CD4-positive, alpha-beta T cell treated with Interleukin-15 for 4 hours (primary cell): Measurements from ENCODE around the gene MACC1.
A peak's percentile ranks its signal among the peaks of the same experiment; 100 is the strongest.

ENCODE experiments used
- DNase-seq: peaks from one replicate; pipeline ENCODE4 v3.0.0-alpha.2; 2020; ENCODE audit warnings: low spot score

Gene MACC1

GRCh38 chr7:20229646-20230500, 12.7 kb upstream of the MACC1 start:
- no peak for DNase-seq

- no peak for DNase-seq
Observed at GRCh38 chr7:20229081-20229480, 11.9 kb upstream of the MACC1 start.

- no peak for DNase-seq
Observed at GRCh38 chr7:20228654-20229053, 11.5 kb upstream of the MACC1 start.

- no peak for DNase-seq
Observed at GRCh38 chr7:20227291-20227795, 10.2 kb upstream of the MACC1 start.

- DNase-seq: no peak
Observed at GRCh38 chr7:20226860-20227259, 9.7 kb upstream of the MACC1 start.

GRCh38 chr7:20225384-20225783, 8.2 kb upstream of the MACC1 start:
- no peak for DNase-seq

GRCh38 chr7:20224025-20224424, 6.8 kb upstream of the MACC1 start:
- no peak for DNase-seq

- DNase-seq: no peak
Observed at GRCh38 chr7:20223356-20223755, 6.2 kb upstream of the MACC1 start.

GRCh38 chr7:20222219-20222828, 5.1 kb upstream of the MACC1 start:
- no peak for DNase-seq

GRCh38 chr7:20220921-20221547, 3.9 kb upstream of the MACC1 start:
- DNase-seq: no peak

- DNase-seq: no peak
Observed at GRCh38 chr7:20220293-20220761, 3.1 kb upstream of the MACC1 start.

GRCh38 chr7:20219446-20220292, 2.5 kb upstream of the MACC1 start:
- DNase-seq: peak; percentile 6

- no peak for DNase-seq
Observed at GRCh38 chr7:20219062-20219445, 1.9 kb upstream of the MACC1 start.

GRCh38 chr7:20218279-20218678, 1.1 kb upstream of the MACC1 start:
- no peak for DNase-seq

GRCh38 chr7:20216406-20217036, 663 bp downstream of the MACC1 start:
- no peak for DNase-seq

GRCh38 chr7:20214921-20215669, 2.1 kb downstream of the MACC1 start:
- no peak for DNase-seq

GRCh38 chr7:20214132-20214531, 3.1 kb downstream of the MACC1 start:
- no peak for DNase-seq

GRCh38 chr7:20213378-20213777, 3.8 kb downstream of the MACC1 start:
- no peak for DNase-seq

- DNase-seq: no peak
Observed at GRCh38 chr7:20211376-20211775, 5.8 kb downstream of the MACC1 start.

- DNase-seq: no peak
Observed at GRCh38 chr7:20208651-20209307, 8.4 kb downstream of the MACC1 start.
